GM23248 (cell line): ENCODE data around the gene SETD7. TPM values are rescaled to one million over a fixed set of nuclear protein-coding genes. Genes with fewer than 3 reads are reported as not detected.

Experiments used
- DNase-seq: peaks from one replicate; pipeline ENCODE4 v3.0.0-alpha.2; 2015
- H2AFZ ChIP-seq: fragments of 200-600 bp; sonication (generic); 2 replicates; pipeline ENCODE4 v1.6.1; 2016; ENCODE audit warnings: antibody characterized with exemption
- H3F3A ChIP-seq: fragments of 200-600 bp; sonication (generic); 2 replicates; pipeline ENCODE4 v1.6.1; 2016; ENCODE audit warnings: mild to moderate bottlenecking, antibody characterized with exemption, mixed run types; ENCODE audit not compliant: insufficient read depth
- H3K27ac ChIP-seq: fragments of 200-600 bp; sonication (generic); 2 replicates; pipeline ENCODE4 v1.5.1; 2016; ENCODE audit warnings: mild to moderate bottlenecking
- H3K27me3 ChIP-seq: fragments of 200-600 bp; sonication (generic); replicated peaks from 2 replicates; pipeline ENCODE4 v1.6.1; 2016; ENCODE audit warnings: mild to moderate bottlenecking; ENCODE audit not compliant: insufficient read depth
- H3K36me3 ChIP-seq: fragments of 200-600 bp; sonication (generic); 2 replicates; pipeline ENCODE4 v1.6.1; 2016; ENCODE audit warnings: low read depth, mild to moderate bottlenecking
- H3K4me1 ChIP-seq: fragments of 200-600 bp; sonication (generic); 2 replicates; pipeline ENCODE4 v1.6.1; 2016; ENCODE audit warnings: mild to moderate bottlenecking; ENCODE audit not compliant: insufficient read depth
- H3K4me2 ChIP-seq: fragments of 200-600 bp; sonication (generic); one replicate; pipeline ENCODE4 v1.6.1; 2016; ENCODE audit warnings: mild to moderate bottlenecking; ENCODE audit not compliant: unreplicated experiment
- H3K4me3 ChIP-seq: fragments of 200-600 bp; sonication (generic); 2 replicates; pipeline ENCODE4 v1.5.1; 2016; ENCODE audit warnings: mild to moderate bottlenecking
- H3K79me2 ChIP-seq: fragments of 200-600 bp; sonication (generic); 2 replicates; pipeline ENCODE4 v1.6.1; 2016; ENCODE audit warnings: mild to moderate bottlenecking; ENCODE audit not compliant: insufficient read depth
- H3K9ac ChIP-seq: fragments of 200-600 bp; sonication (generic); 2 replicates; pipeline ENCODE4 v1.6.1; 2016; ENCODE audit warnings: mild to moderate bottlenecking
- H3K9me2 ChIP-seq: fragments of 200-600 bp; sonication (generic); 2 replicates; pipeline ENCODE4 v1.6.1; 2016; ENCODE audit warnings: mixed run types, mild to moderate bottlenecking, moderate library complexity; ENCODE audit not compliant: insufficient read depth
- H3K9me3 ChIP-seq: fragments of 200-600 bp; sonication (generic); one replicate; pipeline ENCODE4 v1.6.1; 2017; ENCODE audit warnings: low read depth
- H4K20me1 ChIP-seq: fragments of 200-600 bp; sonication (generic); 2 replicates; pipeline ENCODE4 v1.6.0; 2016; ENCODE audit not compliant: insufficient read depth
- EZH2 ChIP-seq: fragments of 200-600 bp; sonication (generic); IDR thresholded peaks from 2 replicates; pipeline ENCODE4 v1.6.1; 2018; ENCODE audit warnings: antibody characterized with exemption, mild to moderate bottlenecking; ENCODE audit not compliant: insufficient read depth, poor library complexity, severe bottlenecking
- EZH2phosphoT487 ChIP-seq: fragments of 200-600 bp; sonication (generic); IDR thresholded peaks from 2 replicates; pipeline ENCODE4 v1.6.1; 2018; ENCODE audit warnings: antibody characterized with exemption, moderate library complexity, mild to moderate bottlenecking, low read depth; ENCODE audit not compliant: insufficient read depth
- WGBS, 2 experiments: methylation state at CpG; one replicate each; pipeline ENCODE4 v1.1.6; 2015 to 2017; ENCODE audit warnings: low lambda C conversion rate in 2 of 2, low coverage in 1 of 2; ENCODE audit errors: missing lambda C conversion rate in 2 of 2; 5-methylcytosine and 5-hydroxymethylcytosine counted together
- in situ Hi-C: fragments of 300-500 bp; cut with MboI; formaldehyde crosslinking; loops from 2 replicates; pipeline ENCODE4 v1.15.0; 2020
- polyA plus RNA-seq: library from polyadenylated mRNA; unstranded; fragments of >200 nt; fragmentation: Nextera tagmentation; extraction: Ambion mirVana; gene quantifications from 2 replicates; pipeline ENCODE4 v1.2.1, GENCODE V29; 2016
- total RNA-seq: library from RNA; depleted of rRNA; stranded (reverse); fragments of >200 nt; shearing (Covaris generic); gene quantifications from 2 replicates; pipeline ENCODE4 v1.2.3, GENCODE V29; 2014

The SETD7 gene
- total and polyA plus RNA-seq, 2 experiments from 2014 or later: 34.0 to 82.5 TPM

DNA sequence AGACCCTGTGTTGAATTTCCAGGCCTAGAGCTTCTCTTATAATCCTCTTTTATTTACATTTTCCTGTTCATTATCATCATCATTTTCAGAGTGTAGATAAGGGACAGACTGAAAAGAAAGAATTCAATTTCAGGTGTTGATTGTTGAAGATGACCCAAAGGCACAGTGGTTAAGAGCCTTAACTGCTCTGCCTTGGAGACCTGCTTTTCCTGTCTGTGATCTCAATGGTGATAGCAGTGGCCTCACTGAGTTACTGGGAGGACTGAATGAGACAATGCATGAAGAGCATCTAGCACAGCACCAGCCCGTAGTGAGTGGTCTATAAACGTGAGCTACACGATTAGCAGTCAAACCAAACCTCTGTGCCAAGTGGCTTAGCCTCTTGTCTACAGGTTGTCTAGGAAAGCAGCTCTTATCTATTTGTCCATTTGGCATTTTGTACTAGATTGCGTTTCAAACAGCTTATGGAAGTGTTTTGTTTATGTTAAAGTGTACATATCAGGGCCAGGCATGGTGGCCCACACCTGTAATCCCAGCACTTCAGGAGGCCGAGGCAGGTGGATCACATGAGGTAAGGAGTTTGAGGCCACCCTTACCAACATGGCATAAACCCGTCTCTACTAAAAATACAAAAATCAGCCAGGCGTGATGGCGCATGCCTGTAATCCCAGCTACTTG lies 41.5 kb downstream of the SETD7 start:
- Histone ChIP-seq H3K4me1 (no peaks in the 10 kb centered on the region), H3K9ac (no peak overlapping the region), H3K9me3 (no peaks in the 10 kb centered on the region), H3K36me3 (peaks cover 74% of the 10 kb centered on the region), H3K79me2 (0 out of 2 replicates have a peak, but pooled peaks cover 4% of the 10 kb centered on the region), H3K4me2 (no peak overlapping the region), H3K27me3 (no peaks in the 10 kb centered on the region), H3K4me3 (no peak overlapping the region), H2AFZ (no peak overlapping the region), H3K27ac (no peak overlapping the region), H4K20me1 (no peaks in the 10 kb centered on the region), H3K9me2 (no peaks in the 10 kb centered on the region), H3F3A (no peaks in the 10 kb centered on the region)
- in situ Hi-C loops: no loop called here
- no peak for TF ChIP-seq EZH2phosphoT487
- TF ChIP-seq EZH2: no peak
- DNase-seq: no peak
- WGBS, 2 experiments: 93 to 96% methylated on average over 8 of the region's 8 CpGs

DNA sequence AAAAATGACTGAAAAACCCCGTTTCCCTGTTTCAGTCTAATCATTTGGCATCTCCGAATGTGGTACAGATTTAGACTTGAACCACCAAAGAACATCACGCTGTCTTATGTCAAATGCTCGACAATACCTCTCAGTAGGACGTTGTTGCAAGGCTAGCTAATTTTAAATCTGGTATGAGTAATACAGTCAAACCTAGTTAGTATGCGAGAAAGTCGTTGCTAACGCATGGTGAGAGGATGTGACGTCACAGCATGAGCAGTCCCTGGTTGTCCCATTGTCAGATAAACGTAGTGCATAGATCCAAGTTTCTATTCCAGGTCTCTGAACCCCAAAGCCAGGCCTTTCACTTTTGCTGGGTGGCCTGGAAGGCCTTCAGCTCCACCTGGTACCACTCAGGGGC lies 44.7 kb downstream of the SETD7 start:
- no peaks in the 10 kb centered on the region for H3K9me2 ChIP-seq
- in situ Hi-C loops: no loop called here
- H3K27me3 ChIP-seq: no peaks in the 10 kb centered on the region
- no peaks in the 10 kb centered on the region for H3K9me3 ChIP-seq
- no peak overlapping the region for H3K9ac ChIP-seq
- H3K36me3 ChIP-seq: peaks cover 57% of the 10 kb centered on the region
- H2AFZ ChIP-seq: no peak overlapping the region
- H3K4me2 ChIP-seq: no peak overlapping the region
- 87 to 91% methylated on average over 10 of the region's 10 CpGs for WGBS, 2 experiments
- no peaks in the 10 kb centered on the region for H3F3A ChIP-seq
- H4K20me1 ChIP-seq: no peaks in the 10 kb centered on the region
- TF ChIP-seq EZH2phosphoT487: no peak
- no peak for TF ChIP-seq EZH2
- H3K4me3 ChIP-seq: no peak overlapping the region
- H3K79me2 ChIP-seq: no peaks in the 10 kb centered on the region
- H3K4me1 ChIP-seq: no peaks in the 10 kb centered on the region
- no peak overlapping the region for H3K27ac ChIP-seq
- DNase-seq: no peak

DNA sequence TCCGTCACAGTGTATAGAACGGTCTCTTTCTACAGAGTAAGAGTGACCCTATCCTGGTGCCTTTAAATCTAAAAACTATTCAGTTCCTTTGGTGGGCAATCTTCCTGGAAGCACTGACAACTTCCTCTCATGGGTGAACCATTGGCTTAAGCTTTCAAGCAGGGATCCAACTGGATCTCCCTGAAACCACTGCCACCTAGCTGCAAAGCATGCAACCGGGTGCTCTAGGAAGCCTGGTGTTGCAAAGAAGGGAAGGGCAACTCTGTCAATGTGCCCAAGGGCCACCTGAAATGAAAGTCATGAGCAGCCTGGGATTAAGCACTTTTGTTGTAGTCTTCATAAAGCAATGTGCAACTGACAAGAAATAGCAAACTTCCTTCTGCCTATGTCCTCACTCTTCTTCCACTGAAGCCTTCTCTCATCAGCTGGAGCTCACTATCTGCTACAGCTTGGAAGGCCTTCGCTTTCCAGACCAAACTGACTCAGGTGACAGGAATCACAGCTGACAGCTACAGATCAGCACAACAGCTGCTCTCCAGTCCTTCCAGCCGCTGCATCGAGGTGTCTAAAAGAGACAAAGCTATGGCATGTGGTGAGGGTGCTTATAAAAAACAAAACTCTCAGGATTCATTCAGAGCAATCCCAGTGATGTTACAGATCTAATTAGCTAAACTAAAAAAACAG lies 46.1 kb downstream of the SETD7 start:
- H3K27me3 ChIP-seq: no peaks in the 10 kb centered on the region
- no peak overlapping the region for H2AFZ ChIP-seq
- no peak overlapping the region for H3K27ac ChIP-seq
- no peaks in the 10 kb centered on the region for H3F3A ChIP-seq
- no peaks in the 10 kb centered on the region for H3K4me1 ChIP-seq
- H3K4me2 ChIP-seq: no peak overlapping the region
- H4K20me1 ChIP-seq: no peaks in the 10 kb centered on the region
- in situ Hi-C loops: no loop called here
- TF ChIP-seq EZH2phosphoT487 (no peak), EZH2 (no peak)
- no peaks in the 10 kb centered on the region for H3K79me2 ChIP-seq
- H3K4me3 ChIP-seq: no peak overlapping the region
- H3K36me3 ChIP-seq: peaks cover 47% of the 10 kb centered on the region
- H3K9me3 ChIP-seq: no peaks in the 10 kb centered on the region
- no peak overlapping the region for H3K9ac ChIP-seq
- WGBS, 2 experiments: 83 to 86% methylated on average over 6 of the region's 6 CpGs
- H3K9me2 ChIP-seq: no peaks in the 10 kb centered on the region
- peak; percentile 17 for DNase-seq

DNA sequence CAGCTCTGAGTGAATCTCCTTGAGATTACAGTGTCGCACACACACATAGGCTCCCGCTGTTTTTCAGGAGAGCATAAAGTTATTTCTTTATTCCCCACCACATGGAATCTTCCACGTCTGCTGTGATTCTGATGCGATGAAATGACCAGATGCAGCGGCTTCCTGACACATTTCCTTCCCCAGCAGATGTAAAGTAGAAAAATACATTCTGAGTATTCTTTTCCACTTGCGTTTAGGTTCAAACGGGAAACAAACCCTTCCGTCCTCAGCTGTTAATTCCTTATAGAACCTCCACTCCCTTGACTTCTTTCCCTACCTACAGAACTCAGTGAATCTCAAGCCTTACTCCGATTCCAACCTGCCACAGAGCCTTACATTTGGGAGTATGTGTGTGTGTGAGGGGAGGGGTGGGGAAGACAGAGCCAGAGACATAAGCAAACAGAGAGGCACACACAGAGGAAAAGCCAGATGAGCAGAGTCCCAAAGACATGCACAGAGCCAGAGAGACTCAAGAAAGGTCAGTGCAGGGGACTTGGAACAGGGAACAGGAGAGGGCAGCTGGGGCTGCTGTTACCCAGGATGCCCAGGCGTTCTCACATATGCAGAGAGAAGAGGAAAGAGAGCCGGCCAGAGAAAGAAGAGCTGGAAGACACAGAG lies 47.3 kb downstream of the SETD7 start:
- DNase-seq: no peak
- Histone ChIP-seq H4K20me1 (no peaks in the 10 kb centered on the region), H3K9ac (no peak overlapping the region), H3F3A (no peaks in the 10 kb centered on the region), H3K36me3 (peaks cover 40% of the 10 kb centered on the region), H3K4me2 (no peak overlapping the region), H3K79me2 (no peaks in the 10 kb centered on the region), H3K9me3 (no peaks in the 10 kb centered on the region), H2AFZ (no peak overlapping the region), H3K9me2 (no peaks in the 10 kb centered on the region), H3K4me1 (no peaks in the 10 kb centered on the region), H3K27ac (no peak overlapping the region), H3K27me3 (no peaks in the 10 kb centered on the region), H3K4me3 (no peak overlapping the region)
- TF ChIP-seq EZH2phosphoT487: no peak
- TF ChIP-seq EZH2: no peak
- 84 to 88% methylated on average over 11 of the region's 11 CpGs for WGBS, 2 experiments
- in situ Hi-C loops: no loop called here
